Activated CD8-positive, alpha-beta memory T cell treated with anti-CD3 and anti-CD28 coated beads, Interleukin-2, amount 10 ng/mL, durations not matched to agents 7 days and 5 days (primary cell): ENCODE results near the gene TBC1D21. TPM values are rescaled to one million over a fixed set of nuclear protein-coding genes. Genes with fewer than 3 reads are reported as not detected.
A peak's percentile ranks its signal among the peaks of the same experiment; 100 is the strongest.

Source experiments
- ATAC-seq: fragments of 150-1000 bp; cut with Tn5 transposase; one replicate; pipeline ENCODE4 v1.10.0; 2021; ENCODE audit warnings: moderate library complexity
- CTCF ChIA-PET: fragments of 350-600 bp; sonication (Branson Sonifier 250); formaldehyde crosslinking; loops from one replicate; lab custom pipeline; 2021; ENCODE audit warnings: antibody characterized with exemption; lab: Charles Lee
- DNase-seq: peaks from one replicate; pipeline ENCODE4 v3.0.0-alpha.2; 2020
- H3K27ac Mint-ChIP-seq: one replicate; pipeline ENCODE4 v1.8.0; 2021; ENCODE audit warnings: mild to moderate bottlenecking, mixed read lengths
- H3K27me3 Mint-ChIP-seq: one replicate; pipeline ENCODE4 v1.8.0; 2021; ENCODE audit warnings: mixed read lengths
- H3K36me3 Mint-ChIP-seq: one replicate; pipeline ENCODE4 v1.8.0; 2021; ENCODE audit warnings: mild to moderate bottlenecking, mixed read lengths
- H3K4me1 Mint-ChIP-seq: one replicate; pipeline ENCODE4 v1.8.0; 2021; ENCODE audit warnings: mixed read lengths
- H3K4me3 Mint-ChIP-seq: one replicate; pipeline ENCODE4 v1.8.0; 2021; ENCODE audit warnings: mild to moderate bottlenecking, moderate library complexity, mixed read lengths
- H3K9me3 Mint-ChIP-seq: one replicate; pipeline ENCODE4 v1.8.0; 2022; ENCODE audit warnings: low read depth, mixed read lengths
- total RNA-seq, 2 experiments: library from RNA; stranded (reverse); gene quantifications; one replicate each; pipeline ENCODE4 v1.2.3, GENCODE V29; 2021

Gene TBC1D21
- total RNA-seq, 2 experiments from 2014 or later: not detected

DNA sequence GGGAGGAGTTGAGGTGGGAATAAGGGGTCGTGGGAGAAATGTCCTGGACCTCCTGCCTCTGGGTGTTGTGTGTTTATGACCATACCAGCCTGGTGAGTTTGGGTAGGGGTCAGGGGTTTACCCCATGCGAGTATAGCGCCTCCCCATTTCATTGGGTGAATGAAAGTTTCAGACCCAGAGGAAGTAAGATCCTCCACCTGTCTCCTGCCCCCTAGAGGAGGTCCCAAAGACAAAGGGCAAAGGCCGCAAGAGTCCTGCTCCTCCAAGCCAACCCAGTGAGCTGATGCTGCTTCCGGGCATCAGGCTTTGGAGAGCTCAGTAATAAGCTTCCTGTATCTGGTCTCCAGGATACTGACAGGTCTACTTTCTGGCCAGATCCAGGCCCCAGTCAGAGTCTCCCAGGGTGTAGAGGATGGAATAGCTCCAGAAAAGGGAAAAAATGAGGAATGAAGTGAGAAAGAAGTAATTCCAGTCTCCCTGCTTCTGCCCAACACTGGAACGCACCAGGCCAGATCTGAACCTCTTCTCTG is 6.4 kb upstream of the TBC1D21 start:
- Mint-ChIP-seq H3K9me3 (no peaks in the 10 kb centered on the region), H3K27ac (no peak overlapping the region), H3K4me1 (peaks cover 6% of the 10 kb centered on the region), H3K36me3 (no peaks in the 10 kb centered on the region), H3K27me3 (peaks cover 77% of the 10 kb centered on the region), H3K4me3 (no peak overlapping the region)
- CTCF ChIA-PET: interaction anchor here (0.7 to 1.0 kb wide), 2 partner anchors 20 to 40 kb away, joined by 3 read pairs; no protein-coding TSS in a partner anchor
- ATAC-seq (no peak), DNase-seq (no peak)

DNA sequence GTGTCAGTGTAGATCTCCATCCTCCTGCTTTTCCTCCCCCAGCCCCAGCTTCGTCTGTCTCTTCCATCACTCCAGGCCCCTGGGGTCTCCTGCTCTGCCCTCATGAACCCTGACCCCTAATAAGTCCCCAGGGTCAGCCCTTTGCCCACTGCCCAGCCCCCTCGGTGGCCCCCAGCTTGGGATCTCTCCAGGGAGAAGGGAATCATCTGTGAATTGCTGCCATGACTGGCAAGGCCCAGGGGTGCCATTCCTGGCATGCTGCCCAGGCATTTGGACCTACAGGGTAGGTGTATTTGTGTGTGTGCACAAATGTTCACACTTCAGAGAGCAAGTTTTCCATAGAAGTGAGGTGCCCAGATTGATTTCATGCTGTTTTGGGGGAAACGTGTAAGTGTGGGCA is 5.9 kb upstream of the TBC1D21 start:
- DNase-seq (no peak), ATAC-seq (no peak)
- Mint-ChIP-seq H3K4me1 (peaks cover 6% of the 10 kb centered on the region), H3K27ac (no peak overlapping the region), H3K9me3 (no peaks in the 10 kb centered on the region), H3K4me3 (no peak overlapping the region), H3K27me3 (peaks cover 77% of the 10 kb centered on the region), H3K36me3 (no peaks in the 10 kb centered on the region)
- CTCF ChIA-PET: interaction anchor here (1.0 kb wide), 1 partner anchor 39 kb away, joined by 3 read pairs; no protein-coding TSS in a partner anchor

DNA sequence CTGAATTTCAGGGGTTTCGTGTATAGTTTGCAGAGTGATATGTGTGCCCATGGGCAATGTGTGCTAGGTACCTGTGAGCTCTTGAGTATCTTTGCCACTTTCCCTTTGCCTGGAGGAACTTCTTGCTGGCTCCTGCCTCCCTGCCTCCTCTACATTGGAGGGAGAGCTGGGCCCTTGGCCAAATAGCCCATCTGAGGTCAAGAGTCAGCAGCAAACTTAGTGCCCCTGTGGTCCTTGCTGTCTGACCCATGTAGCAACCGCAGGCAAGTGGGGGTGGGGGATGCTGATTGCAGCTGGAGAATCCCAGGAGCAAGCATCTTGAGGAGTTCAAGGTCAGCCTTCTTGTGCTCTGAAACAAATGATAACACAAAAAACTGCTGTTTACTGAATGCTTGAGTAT is 5.4 kb upstream of the TBC1D21 start:
- DNase-seq: no peak
- CTCF ChIA-PET: no interaction called here
- no peak for ATAC-seq
- peaks cover 77% of the 10 kb centered on the region for H3K27me3 Mint-ChIP-seq
- H3K9me3 Mint-ChIP-seq: no peaks in the 10 kb centered on the region
- no peak overlapping the region for H3K4me3 Mint-ChIP-seq
- H3K4me1 Mint-ChIP-seq: peaks cover 6% of the 10 kb centered on the region
- H3K36me3 Mint-ChIP-seq: no peaks in the 10 kb centered on the region
- no peak overlapping the region for H3K27ac Mint-ChIP-seq

DNA sequence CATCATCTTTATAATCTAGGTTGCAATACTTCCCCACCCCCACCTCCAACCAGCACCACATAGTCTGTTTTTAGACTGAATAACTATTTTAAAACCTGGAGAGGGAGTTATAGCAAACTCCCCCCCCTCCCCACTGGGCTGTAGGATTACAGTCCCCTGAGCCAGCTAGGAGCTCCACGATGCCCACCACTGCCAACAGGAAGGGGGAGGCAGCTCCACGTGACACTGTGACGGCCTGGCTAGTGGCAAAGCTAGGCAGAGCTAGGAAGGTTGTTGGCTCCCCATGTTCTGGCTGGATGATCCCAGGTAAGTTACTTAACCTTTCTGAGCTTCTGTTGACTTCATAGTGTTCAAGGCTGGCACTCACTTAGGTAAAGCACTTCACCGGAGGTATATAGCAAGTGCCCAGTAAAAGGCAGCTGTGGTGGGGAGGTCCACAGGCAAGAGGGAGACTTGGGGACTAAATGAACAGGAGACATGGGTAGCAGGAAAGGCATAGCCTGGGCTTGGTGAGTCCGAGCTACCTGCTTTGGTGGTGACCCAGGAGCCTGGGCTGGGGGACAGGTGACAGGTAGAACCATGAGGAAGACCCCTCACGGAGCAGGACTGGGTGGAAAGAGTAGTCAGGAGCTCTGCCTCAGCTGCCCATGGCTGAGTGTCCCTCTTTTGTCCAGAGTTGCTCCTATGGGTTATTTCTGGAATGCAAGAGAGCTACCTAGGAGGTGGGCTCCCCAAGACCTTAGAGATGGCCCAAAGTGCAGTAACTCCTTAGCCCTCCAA is 4.0 kb upstream of the TBC1D21 start:
- CTCF ChIA-PET: interaction anchor here (1.5 kb wide), 1 partner anchor 38 kb away, joined by 5 read pairs; no protein-coding TSS in a partner anchor
- no peaks in the 10 kb centered on the region for H3K36me3 Mint-ChIP-seq
- no peak overlapping the region for H3K4me3 Mint-ChIP-seq
- no peaks in the 10 kb centered on the region for H3K9me3 Mint-ChIP-seq
- DNase-seq: no peak
- no peak overlapping the region for H3K27ac Mint-ChIP-seq
- H3K4me1 Mint-ChIP-seq: peaks cover 6% of the 10 kb centered on the region
- ATAC-seq: no peak
- peaks cover 78% of the 10 kb centered on the region for H3K27me3 Mint-ChIP-seq

DNA sequence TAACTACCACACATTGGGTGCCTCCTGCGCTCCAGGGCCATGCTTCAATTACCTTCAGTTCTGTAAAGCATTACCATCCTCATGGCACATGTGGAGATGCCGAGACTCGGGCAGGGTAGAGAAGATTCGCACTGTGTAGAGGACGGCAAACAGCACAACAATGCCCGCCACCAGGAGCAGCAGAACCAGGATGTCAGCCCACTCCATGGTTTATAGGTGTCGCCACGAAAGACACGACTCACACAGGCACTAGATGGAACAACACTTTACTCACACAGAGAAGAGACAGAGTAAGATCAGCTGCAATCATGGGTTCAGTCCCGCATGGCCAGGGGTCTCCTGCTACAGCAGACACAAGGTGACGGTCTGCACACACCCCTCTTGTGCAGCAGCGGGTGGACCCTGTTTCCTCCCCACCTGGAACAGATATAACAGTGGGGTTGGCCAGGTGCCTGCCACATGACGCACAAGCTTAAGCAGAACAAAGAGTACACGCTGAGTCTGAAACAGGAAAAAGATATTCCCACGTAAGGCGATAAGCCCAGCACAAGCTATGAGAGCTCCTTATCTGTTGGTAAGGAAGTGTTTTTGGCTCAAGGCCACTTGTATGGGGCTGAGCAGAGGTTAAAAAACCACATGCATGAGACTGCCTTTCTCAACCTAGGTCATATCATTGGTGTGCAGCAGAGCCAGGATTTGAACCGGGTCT is 2.5 kb upstream of the TBC1D21 start:
- Mint-ChIP-seq H3K27me3 (peaks cover 66% of the 10 kb centered on the region), H3K4me3 (no peak overlapping the region), H3K27ac (no peak overlapping the region), H3K4me1 (peaks cover 6% of the 10 kb centered on the region), H3K36me3 (no peaks in the 10 kb centered on the region), H3K9me3 (no peaks in the 10 kb centered on the region)
- ATAC-seq (no peak), DNase-seq (no peak)
- CTCF ChIA-PET: interaction anchor here (0.6 to 6.9 kb wide), 4 partner anchors 27 to 174 kb away, joined by 3 to 122 read pairs (median 18); no protein-coding TSS in a partner anchor

DNA sequence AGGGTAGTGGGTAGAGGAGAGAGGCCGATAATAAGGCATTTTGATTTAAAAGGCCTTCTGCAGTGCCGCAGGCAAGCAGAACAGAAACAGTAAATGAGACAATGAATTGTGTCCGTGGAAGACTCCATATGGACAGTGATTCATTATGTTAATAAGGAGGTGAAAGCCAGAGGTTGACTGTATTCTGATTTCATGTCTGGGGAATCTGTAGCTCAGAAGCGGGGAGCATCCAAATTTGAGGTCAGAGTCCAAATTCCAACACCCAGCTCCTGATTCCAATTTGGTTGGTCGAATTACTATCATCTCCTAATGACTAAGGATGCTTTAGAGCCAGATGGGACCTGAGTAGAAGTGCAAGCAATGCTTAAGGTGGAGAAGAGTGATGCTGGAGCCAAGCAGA is 1.0 kb upstream of the TBC1D21 start:
- ATAC-seq: no peak
- Mint-ChIP-seq H3K27me3 (peaks cover 60% of the 10 kb centered on the region), H3K9me3 (no peaks in the 10 kb centered on the region), H3K4me1 (peaks cover 6% of the 10 kb centered on the region), H3K4me3 (no peak overlapping the region), H3K36me3 (no peaks in the 10 kb centered on the region), H3K27ac (no peak overlapping the region)
- no peak for DNase-seq
- CTCF ChIA-PET: interaction anchor here (0.7 to 6.9 kb wide), 8 partner anchors 10 to 93 kb away, joined by 3 to 122 read pairs (median 18); partner anchors contain the start of gene LOXL1

DNA sequence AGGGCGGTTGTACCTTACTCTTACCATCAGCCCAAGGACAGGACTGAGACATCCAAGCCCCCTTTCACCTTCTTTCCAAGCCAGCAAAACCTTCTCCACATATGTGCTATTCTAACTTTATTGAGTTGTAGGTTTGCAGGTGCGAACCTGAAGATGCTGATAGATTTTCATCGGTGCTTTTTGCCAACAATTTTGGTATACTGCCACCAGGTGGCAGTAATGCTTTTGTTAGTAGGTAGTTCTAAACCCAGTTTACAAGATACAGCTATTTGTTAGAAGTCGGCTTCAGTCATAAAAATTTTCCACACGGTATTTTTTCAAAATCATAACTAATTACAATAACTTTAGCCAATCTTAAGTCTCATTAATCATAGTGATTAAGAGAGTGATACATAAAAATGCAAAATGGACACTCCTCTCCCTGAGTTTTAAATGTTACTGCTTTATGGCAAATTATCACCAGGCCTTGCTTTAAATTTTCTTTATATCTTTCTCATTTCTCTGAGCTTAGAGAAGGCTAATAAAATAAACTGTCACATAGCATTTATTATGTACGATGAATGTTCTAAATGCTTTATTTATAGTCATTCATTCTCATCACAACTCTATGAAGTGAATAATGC is 636 bp downstream of the TBC1D21 start:
- Mint-ChIP-seq H3K36me3 (no peaks in the 10 kb centered on the region), H3K4me1 (peaks cover 10% of the 10 kb centered on the region), H3K27ac (no peak overlapping the region), H3K9me3 (no peaks in the 10 kb centered on the region), H3K27me3 (peaks cover 53% of the 10 kb centered on the region), H3K4me3 (no peak overlapping the region)
- DNase-seq (peak; percentile 57), ATAC-seq (peak; percentile 57)
- CTCF ChIA-PET: interaction anchor here (0.7 to 6.9 kb wide), 34 partner anchors 9 to 196 kb away, joined by 3 to 122 read pairs (median 4); partner anchors contain the start of gene LOXL1

DNA sequence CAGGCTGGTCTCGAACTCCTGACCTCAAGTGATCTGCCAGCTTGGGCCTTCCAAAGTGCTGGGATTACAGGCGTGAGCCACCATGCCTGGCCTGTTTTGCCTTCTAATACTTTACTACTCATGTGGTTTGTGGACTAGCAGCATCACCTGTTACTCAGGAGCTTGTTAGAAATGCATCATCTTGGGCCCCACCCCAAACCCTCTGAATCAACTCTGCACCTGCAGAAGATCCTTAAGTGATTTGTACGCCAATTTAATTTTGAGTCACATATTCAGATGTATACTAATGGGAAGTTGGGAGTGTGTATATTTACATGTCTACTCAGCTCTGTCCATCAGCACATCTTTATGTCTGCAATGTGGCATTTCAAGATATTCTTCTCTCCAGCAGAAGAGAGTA is 6.1 kb downstream of the TBC1D21 start:
- H3K9me3 Mint-ChIP-seq: no peaks in the 10 kb centered on the region
- H3K4me3 Mint-ChIP-seq: no peak overlapping the region
- no peaks in the 10 kb centered on the region for H3K36me3 Mint-ChIP-seq
- H3K4me1 Mint-ChIP-seq: peaks cover 3% of the 10 kb centered on the region
- CTCF ChIA-PET: interaction anchor here (0.7 to 2.0 kb wide), 4 partner anchors 9 to 48 kb away, joined by 3 to 6 read pairs (median 3); no protein-coding TSS in a partner anchor
- DNase-seq (no peak), ATAC-seq (no peak)
- peaks cover 21% of the 10 kb centered on the region for H3K27me3 Mint-ChIP-seq
- H3K27ac Mint-ChIP-seq: no peak overlapping the region

DNA sequence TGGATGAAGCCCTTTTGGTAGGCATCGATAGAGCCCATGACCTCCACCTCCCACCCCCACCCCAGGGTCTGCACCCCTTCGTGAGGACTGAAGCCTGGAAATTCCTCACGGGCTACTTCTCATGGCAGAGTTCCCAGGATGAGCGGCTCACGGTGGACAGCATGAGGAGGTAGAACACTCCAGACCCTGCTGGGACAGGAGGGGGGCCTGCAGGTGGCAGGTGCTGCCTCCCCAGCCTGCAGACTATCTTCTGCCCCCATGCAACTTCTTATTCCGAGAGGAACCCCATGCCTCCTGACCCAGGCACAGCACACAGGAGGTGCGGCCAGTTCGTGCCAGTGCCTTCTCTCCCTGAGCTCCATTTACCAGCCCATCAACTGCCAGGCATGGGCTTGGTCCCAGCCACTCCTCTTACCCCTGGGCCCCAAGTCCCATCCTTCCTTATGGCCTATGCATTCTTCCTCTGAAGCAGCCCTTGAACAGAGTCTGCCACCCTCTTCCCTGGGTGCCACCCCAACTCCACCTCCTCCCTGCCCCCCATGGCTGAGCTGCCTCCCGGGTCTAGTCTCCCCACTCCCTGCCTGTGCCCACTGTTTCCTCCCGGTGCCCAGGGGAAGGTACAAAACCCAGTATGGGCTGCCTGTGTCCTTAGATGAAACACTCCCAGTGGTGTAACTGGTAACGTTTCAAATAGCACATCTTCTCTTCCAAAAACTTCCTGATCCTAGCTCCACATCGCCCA is 8.4 kb downstream of the TBC1D21 start:
- no peak for DNase-seq
- Mint-ChIP-seq H3K9me3 (no peaks in the 10 kb centered on the region), H3K4me1 (peaks cover 3% of the 10 kb centered on the region), H3K4me3 (no peak overlapping the region), H3K27me3 (peaks cover 19% of the 10 kb centered on the region), H3K36me3 (no peaks in the 10 kb centered on the region), H3K27ac (no peak overlapping the region)
- CTCF ChIA-PET: interaction anchor here (1.4 to 1.9 kb wide), 2 partner anchors 9 to 24 kb away, joined by 4 read pairs; no protein-coding TSS in a partner anchor
- no peak for ATAC-seq

DNA sequence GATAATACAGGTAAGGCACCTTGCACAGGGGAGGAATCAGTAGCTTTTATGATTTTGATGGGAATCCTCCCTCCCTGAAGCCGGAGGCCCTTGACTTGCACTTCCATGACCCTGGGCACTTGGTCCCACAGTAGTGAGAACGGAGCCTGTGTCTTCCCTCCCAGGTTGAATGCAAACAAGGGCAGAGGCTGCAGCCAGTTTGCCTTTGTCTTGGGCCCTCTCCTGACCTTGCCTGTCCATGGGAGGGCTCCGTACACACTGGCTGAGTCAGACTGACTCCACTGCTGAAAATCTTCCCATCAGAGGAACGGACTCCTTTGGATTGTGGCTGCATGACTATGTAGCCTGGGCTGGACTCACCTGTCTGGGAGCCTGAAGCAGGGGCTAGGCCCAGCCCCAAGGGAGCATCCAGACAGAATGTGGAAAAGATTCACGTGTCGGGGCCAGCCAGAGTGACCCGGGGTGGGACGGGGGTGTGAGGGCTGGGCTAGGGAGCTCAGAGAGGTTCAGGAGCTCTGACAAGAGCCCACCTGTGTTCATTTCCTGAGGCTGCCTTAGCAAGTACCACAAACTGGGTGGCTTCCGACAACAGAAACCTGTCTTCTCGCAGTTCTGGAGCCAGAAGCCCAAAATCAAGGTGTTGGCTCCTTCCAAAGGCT is 9.5 kb downstream of the TBC1D21 start:
- H3K27me3 Mint-ChIP-seq: peaks cover 14% of the 10 kb centered on the region
- ATAC-seq: no peak
- CTCF ChIA-PET: interaction anchor here (1.4 to 1.9 kb wide), 2 partner anchors 10 to 23 kb away, joined by 4 read pairs; no protein-coding TSS in a partner anchor

DNA sequence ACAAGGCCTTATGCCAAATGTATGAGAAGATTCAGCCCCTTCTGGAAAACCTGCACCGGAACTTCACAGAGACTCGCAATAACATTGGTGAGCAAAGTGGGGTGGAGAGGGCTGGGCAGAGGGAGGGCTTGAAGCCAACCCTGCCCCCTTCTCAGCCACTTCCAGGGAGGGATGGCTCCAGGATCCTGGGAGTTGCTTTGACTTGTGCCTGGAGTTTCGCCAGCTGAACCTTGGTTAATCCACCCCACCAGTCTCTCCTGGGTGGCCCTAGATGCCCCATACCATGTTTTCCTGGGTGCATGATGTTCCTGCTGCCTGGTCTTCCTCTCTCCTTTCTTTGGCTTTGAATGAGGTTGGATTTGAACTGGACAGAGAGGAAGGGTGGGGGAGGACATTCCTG is 10.8 kb downstream of the TBC1D21 start:
- Mint-ChIP-seq H3K27me3 (peaks cover 13% of the 10 kb centered on the region), H3K4me3 (no peak overlapping the region), H3K27ac (no peak overlapping the region), H3K9me3 (no peaks in the 10 kb centered on the region), H3K36me3 (no peaks in the 10 kb centered on the region), H3K4me1 (no peaks in the 10 kb centered on the region)
- CTCF ChIA-PET: interaction anchor here (1.0 to 1.9 kb wide), 2 partner anchors 10 to 13 kb away, joined by 4 to 5 read pairs; no protein-coding TSS in a partner anchor
- no peak for ATAC-seq
- DNase-seq: no peak

More for the DNA sequence above, 9.5 kb downstream of the TBC1D21 start:
- Mint-ChIP-seq H3K9me3 (no peaks in the 10 kb centered on the region), H3K4me3 (no peak overlapping the region), H3K4me1 (peaks cover 3% of the 10 kb centered on the region), H3K27ac (no peak overlapping the region), H3K36me3 (no peaks in the 10 kb centered on the region)
- no peak for DNase-seq
